PC-3 (cell line): Measurements from ENCODE around the gene DGUOK. TPM values are rescaled to one million over a fixed set of nuclear protein-coding genes. Genes with fewer than 3 reads are reported as not detected.
A peak's percentile ranks its signal among the peaks of the same experiment; 100 is the strongest.

Experiments used
- ATAC-seq: fragments of 200-7000 bp; cut with Tn5 transposase; 2 replicates; pipeline ENCODE4 v1.9.1; 2020; ENCODE audit warnings: mild to moderate bottlenecking, moderate library complexity
- BruUV-seq: library from RNA; stranded (reverse); fragments of 400-500 nt; replicated peaks from 2 replicates; lab custom pipeline; 2021; lab: Mats Ljungman, UMichigan
- CTCF ChIA-PET: fragments of 300-600 bp; sonication (Branson Sonifier 250); formaldehyde crosslinking; loops from one replicate; lab custom pipeline; 2022; ENCODE audit warnings: antibody characterized with exemption; lab: Charles Lee
- POLR2A ChIA-PET: fragments of 300-600 bp; sonication (Branson Sonifier 250); formaldehyde crosslinking; loops from one replicate; lab custom pipeline; 2022; ENCODE audit warnings: antibody characterized with exemption; ENCODE audit not compliant: unreplicated experiment; lab: Charles Lee
- DNase-seq: peaks from one replicate; pipeline ENCODE4 v3.0.0-alpha.2; 2015
- H2AFZ ChIP-seq: fragments of 300-600 bp; sonication (generic); 2 replicates; pipeline ENCODE4 v1.6.0; 2016; ENCODE audit warnings: antibody characterized with exemption, low read length
- H3F3A ChIP-seq: fragments of 300-600 bp; sonication (generic); one replicate; pipeline ENCODE4 v1.6.0; 2017; ENCODE audit warnings: antibody characterized with exemption, low read length, control low read depth, mild to moderate bottlenecking; ENCODE audit not compliant: unreplicated experiment
- H3K27ac ChIP-seq: fragments of 300-600 bp; sonication (generic); 2 replicates; pipeline ENCODE4 v1.5.1; 2016; ENCODE audit warnings: mild to moderate bottlenecking, low read length
- H3K27me3 ChIP-seq: fragments of 300-600 bp; sonication (generic); 2 replicates; pipeline ENCODE4 v1.6.1; 2016; ENCODE audit warnings: low read length, mixed read lengths
- H3K36me3 ChIP-seq: fragments of 300-600 bp; sonication (generic); 2 replicates; pipeline ENCODE4 v1.6.1; 2016; ENCODE audit warnings: low read depth, mixed run types, low read length, mixed read lengths
- H3K4me1 ChIP-seq: fragments of 300-600 bp; sonication (generic); 2 replicates; pipeline ENCODE4 v1.5.1; 2016; ENCODE audit warnings: low read length; ENCODE audit not compliant: insufficient read depth
- H3K4me2 ChIP-seq: fragments of 300-600 bp; sonication (generic); 2 replicates; pipeline ENCODE4 v1.6.0; 2016; ENCODE audit warnings: low read length
- H3K4me3 ChIP-seq: fragments of 300-600 bp; sonication (generic); 2 replicates; pipeline ENCODE4 v1.5.1; 2016; ENCODE audit warnings: mild to moderate bottlenecking, low read length, mixed read lengths
- H3K79me2 ChIP-seq: fragments of 300-600 bp; sonication (generic); 2 replicates; pipeline ENCODE4 v1.6.1; 2017; ENCODE audit warnings: low read length, mixed read lengths
- H3K9ac ChIP-seq: fragments of 300-600 bp; sonication (generic); 2 replicates; pipeline ENCODE4 v1.6.0; 2016; ENCODE audit warnings: mild to moderate bottlenecking, low read length
- H3K9me2 ChIP-seq: fragments of 300-600 bp; sonication (generic); replicated peaks from 2 replicates; pipeline ENCODE4 v1.6.1; 2016; ENCODE audit warnings: mixed run types, low read length, mixed read lengths
- H3K9me3 ChIP-seq: fragments of 300-600 bp; sonication (generic); 2 replicates; pipeline ENCODE4 v1.6.1; 2016; ENCODE audit warnings: low read length, mixed read lengths
- H4K20me1 ChIP-seq: fragments of 300-600 bp; sonication (generic); 2 replicates; pipeline ENCODE4 v1.6.1; 2016; ENCODE audit warnings: low read length, mixed read lengths
- EZH2 ChIP-seq: fragments of 300-600 bp; sonication (generic); IDR thresholded peaks from one replicate; pipeline ENCODE4 v1.6.1; 2017; ENCODE audit warnings: antibody characterized with exemption, mild to moderate bottlenecking, low read length; ENCODE audit not compliant: unreplicated experiment
- EZH2phosphoT487 ChIP-seq: fragments of 300-600 bp; sonication (generic); IDR thresholded peaks from 2 replicates; pipeline ENCODE4 v1.6.1; 2018; ENCODE audit warnings: mild to moderate bottlenecking, antibody characterized with exemption, low read length, borderline replicate concordance
- intact Hi-C: fragments of 100-400 bp; cut with micrococcal nuclease; formaldehyde crosslinking; loops from 2 replicates; pipeline ENCODE4 v1.9.0; 2023
- total RNA-seq: library from RNA; depleted of rRNA; stranded (reverse); fragments of >200 nt; gene quantifications from 2 replicates; pipeline ENCODE4 v1.2.3, GENCODE V29; 2014

The DGUOK gene
- total RNA-seq, 1 experiment from 2014 or later = 61.3 TPM

DNA sequence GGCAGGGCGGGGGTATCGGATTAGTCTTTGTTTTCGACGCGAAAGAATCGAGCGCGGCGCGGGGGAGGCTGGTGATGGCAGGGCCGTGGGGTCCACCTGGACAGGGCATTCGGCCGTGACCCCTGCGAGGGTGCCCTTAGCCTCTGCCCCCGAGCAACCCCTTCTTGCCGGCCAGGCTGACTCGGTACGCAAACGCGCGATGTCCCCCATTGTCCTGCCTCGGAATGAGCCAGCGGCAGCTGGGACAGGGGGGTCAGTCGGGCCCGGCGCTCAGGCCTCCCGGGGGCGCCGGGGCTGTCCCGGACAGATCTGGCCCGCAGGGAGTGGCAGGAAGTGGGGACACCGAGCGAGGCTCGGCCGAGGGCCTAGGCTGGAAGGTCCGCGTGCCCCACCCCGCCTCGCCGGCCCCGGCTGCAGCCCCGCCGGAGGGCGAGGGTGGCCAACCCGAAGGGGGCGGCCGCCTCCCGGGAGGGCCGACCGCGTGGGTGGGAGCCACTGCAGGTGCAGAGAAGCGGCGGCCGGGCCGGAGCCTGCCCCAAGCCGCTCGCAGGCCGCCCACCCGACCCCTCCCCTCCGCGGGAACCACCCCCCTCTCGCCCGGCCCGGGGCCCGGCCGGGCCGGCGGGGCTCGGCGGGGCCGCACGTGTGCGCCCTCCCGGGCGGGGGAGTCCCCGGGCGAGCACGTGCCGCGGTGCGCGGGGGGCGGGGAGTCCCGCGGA is 57.7 kb downstream of the DGUOK start, which contains the start of gene TET3:
TET3 (plus strand) TSS at position 708 of the 719 bp plus-strand sequence. CDS start 1,494 bp downstream, outside the sequence.
- intact Hi-C loops = loop anchor here (5.0 kb wide), 1 partner anchor 47 kb away; no protein-coding TSS in a partner anchor
- POLR2A ChIA-PET = no interaction called here
- peak; percentile 37 for DNase-seq

DNA sequence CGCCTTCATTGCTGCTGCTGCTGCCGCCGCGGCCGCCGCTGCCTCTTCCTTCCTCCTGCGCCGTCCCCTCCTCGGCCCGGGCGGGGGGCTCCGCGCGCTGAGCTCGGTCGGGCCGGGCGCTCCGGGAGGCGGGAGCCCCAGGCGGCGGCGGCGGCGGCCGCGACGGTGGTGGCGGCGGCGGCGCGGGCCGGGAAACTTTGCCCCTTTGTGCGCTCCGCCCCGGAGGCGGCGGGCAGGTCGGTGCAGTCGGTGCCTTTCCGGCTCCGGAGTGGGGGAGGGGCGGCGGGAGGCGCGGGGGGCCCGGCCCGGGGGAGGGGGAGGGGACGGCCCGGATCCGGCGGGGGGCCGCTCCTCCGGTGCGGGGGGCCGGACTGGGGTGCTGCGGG is 58.2 kb downstream of the DGUOK start:
- ChIA-PET CTCF (no interaction called here), POLR2A (no interaction called here)
- peaks cover 10% of the 10 kb centered on the region; the same call in 1 of the 2 replicates for H3K36me3 ChIP-seq
- H3K4me1 ChIP-seq = peaks cover 73% of the 10 kb centered on the region
- DNase-seq (peak; percentile 39), ATAC-seq (no peak)
- peaks cover 26% of the 10 kb centered on the region for H4K20me1 ChIP-seq
- TF ChIP-seq EZH2phosphoT487 = no peak
- H3K4me3 ChIP-seq = no peak overlapping the region
- no TSS peak for BruUV-seq
- H3K27ac ChIP-seq = no peak overlapping the region
- no peak overlapping the region for H3K4me2 ChIP-seq
- H3K79me2 ChIP-seq = peaks cover 56% of the 10 kb centered on the region
- H3K9ac ChIP-seq = peak overlapping the region; percentile 95; the same call in 1 of the 2 replicates
- H3K9me3 ChIP-seq = no peaks in the 10 kb centered on the region
- no peaks in the 10 kb centered on the region for H3K9me2 ChIP-seq
- no peaks in the 10 kb centered on the region for H3K27me3 ChIP-seq
- intact Hi-C loops = loop anchor here (5.0 kb wide), 1 partner anchor 48 kb away; no protein-coding TSS in a partner anchor
- peaks cover 7% of the 10 kb centered on the region for H3F3A ChIP-seq
- H2AFZ ChIP-seq = no peak overlapping the region

More for the DNA sequence above, 57.7 kb downstream of the DGUOK start, which contains the start of gene TET3:
- Histone ChIP-seq H3F3A (peaks cover 7% of the 10 kb centered on the region), H3K9ac (peak within 1 kb of the TSS; percentile 95), H4K20me1 (peaks cover 21% of the 10 kb centered on the region), H3K4me1 (peaks cover 78% of the 10 kb centered on the region), H3K4me2 (peak within 1 kb of the TSS; percentile 99), H3K27me3 (no peaks in the 10 kb centered on the region), H3K36me3 (peaks cover 4% of the 10 kb centered on the region; the same call in 1 of the 2 replicates), H3K27ac (peak within 1 kb of the TSS; percentile 98), H3K9me3 (no peaks in the 10 kb centered on the region), H2AFZ (peak within 1 kb of the TSS; percentile 50), H3K79me2 (peaks cover 51% of the 10 kb centered on the region), H3K4me3 (peak within 1 kb of the TSS; percentile 81), H3K9me2 (no peaks in the 10 kb centered on the region)
- CTCF ChIA-PET = no interaction called here
- peak; percentile 2; the same call in 1 of the 2 replicates for ATAC-seq
- TF ChIP-seq EZH2 = no peak
- no TSS peak for BruUV-seq

DNA sequence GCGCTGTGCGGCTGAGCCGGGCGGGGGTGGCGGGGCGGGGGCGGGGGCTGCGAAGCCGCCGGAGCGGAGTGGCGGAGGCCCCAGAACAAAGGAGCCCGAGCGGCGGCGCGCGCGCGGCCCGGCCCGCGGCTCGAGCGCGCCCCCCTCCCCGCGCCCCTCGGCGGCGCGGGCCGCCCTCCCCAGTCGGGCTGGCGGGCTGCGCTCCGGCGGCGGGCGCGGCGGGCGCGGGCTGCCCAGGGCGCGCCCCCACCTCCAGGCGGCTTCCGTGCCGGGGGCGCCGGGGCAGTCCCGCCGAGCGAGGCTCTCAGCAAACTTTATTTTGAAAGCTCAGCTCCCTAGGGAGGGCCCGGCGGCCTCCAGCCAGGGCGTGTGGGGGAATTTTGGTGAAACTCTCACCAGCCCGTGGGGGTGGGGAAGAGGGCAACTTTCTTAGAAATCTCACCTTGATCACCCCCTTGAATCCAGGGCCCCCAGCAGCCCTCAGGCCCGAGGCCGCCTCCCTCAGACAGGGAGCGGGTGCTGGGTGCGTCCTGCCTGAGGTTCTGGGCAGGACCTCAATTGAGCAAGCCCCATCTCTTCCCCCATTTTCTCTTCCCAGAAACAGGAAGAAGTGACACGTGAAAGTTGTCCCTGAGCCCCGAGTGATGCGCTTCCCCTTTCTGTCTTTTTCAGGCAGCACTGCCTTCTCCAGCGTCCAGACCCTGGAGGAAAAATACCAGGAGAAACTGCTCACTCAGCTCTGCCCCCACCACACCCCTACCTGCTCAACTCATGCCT is 58.8 kb downstream of the DGUOK start:
- ChIA-PET POLR2A (no interaction called here), CTCF (no interaction called here)
- BruUV-seq = no TSS peak

More for the DNA sequence above, 58.8 kb downstream of the DGUOK start:
- H3K79me2 ChIP-seq = peaks cover 60% of the 10 kb centered on the region
- TF ChIP-seq EZH2 = no peak
- H2AFZ ChIP-seq = peak overlapping the region; percentile 50; the same call in 1 of the 2 replicates
- DNase-seq (peak; percentile 36), ATAC-seq (no peak)
- intact Hi-C loops = no loop called here
- H4K20me1 ChIP-seq = peaks cover 26% of the 10 kb centered on the region
- peaks cover 7% of the 10 kb centered on the region for H3F3A ChIP-seq
- H3K36me3 ChIP-seq = peaks cover 15% of the 10 kb centered on the region; the same call in 1 of the 2 replicates
- peak overlapping the region; percentile 97 for H3K4me2 ChIP-seq
- no peaks in the 10 kb centered on the region for H3K9me2 ChIP-seq
- H3K9me3 ChIP-seq = no peaks in the 10 kb centered on the region
- peaks cover 67% of the 10 kb centered on the region for H3K4me1 ChIP-seq
- peak overlapping the region; percentile 33; the same call in 1 of the 2 replicates for H3K27ac ChIP-seq
- peak overlapping the region; percentile 64 for H3K9ac ChIP-seq
- H3K27me3 ChIP-seq = no peaks in the 10 kb centered on the region
- H3K4me3 ChIP-seq = peak overlapping the region; percentile 77
